ENCODE data around the gene ANKMY1. TPM values are rescaled to one million over a fixed set of nuclear protein-coding genes. Genes with fewer than 3 reads are reported as not detected.

The ANKMY1 gene
- total RNA-seq, 4 donors from 2014 or later = 7.0 to 12.0 (median 8.9) TPM

- H3K4me3 ChIP-seq = no peak overlapping the region
- H3K27ac ChIP-seq = no peak overlapping the region
- H3K36me3 ChIP-seq = peaks cover 0 to 57% of the 10 kb centered on the region in 2 donors
- H3K9me3 ChIP-seq = peaks cover 0 to 21% (median 0%) of the 10 kb centered on the region in 3 donors
- 92 to 95% methylated on average over 5 of the region's 5 CpGs for WGBS, 2 donors (ENCODE audit: low coverage in 1 of 2)
- H3K4me1 ChIP-seq = no peaks in the 10 kb centered on the region
- no peak for ATAC-seq
- H3K27me3 ChIP-seq = no peaks in the 10 kb centered on the region
- no peak for TF ChIP-seq EP300 (IDR thresholded peaks at IDR 0.05)
- TF ChIP-seq POLR2A (IDR thresholded peaks at IDR 0.05) = no peak
- no peak for TF ChIP-seq CTCF (IDR thresholded peaks at IDR 0.05)
- no peak for TF ChIP-seq POLR2AphosphoS5 (IDR thresholded peaks at IDR 0.05)
Observed at GRCh38 chr2:240531038-240531437, 26.8 kb downstream of the ANKMY1 start.

- no peak for TF ChIP-seq CTCF (IDR thresholded peaks at IDR 0.05)
- TF ChIP-seq POLR2A (IDR thresholded peaks at IDR 0.05) = no peak
- no peak for TF ChIP-seq EP300 (IDR thresholded peaks at IDR 0.05)
- no peak for TF ChIP-seq POLR2AphosphoS5 (IDR thresholded peaks at IDR 0.05)
- WGBS, 2 donors (ENCODE audit: low coverage in 1 of 2) = 88 to 100% methylated on average over 1 to 4 of the region's 7 CpGs
- H3K36me3 ChIP-seq = peaks cover 0 to 66% of the 10 kb centered on the region in 2 donors
- H3K9me3 ChIP-seq = peaks cover 0 to 21% (median 0%) of the 10 kb centered on the region in 3 donors
- H3K27me3 ChIP-seq = no peaks in the 10 kb centered on the region
- no peak overlapping the region for H3K4me3 ChIP-seq
- ATAC-seq = no peak
- H3K4me1 ChIP-seq = no peaks in the 10 kb centered on the region
- no peak overlapping the region for H3K27ac ChIP-seq
Observed at GRCh38 chr2:240530181-240530580, 27.6 kb downstream of the ANKMY1 start.

GRCh38 chr2:240529344-240529999, 28.3 kb downstream of the ANKMY1 start:
- TF ChIP-seq POLR2A (IDR thresholded peaks at IDR 0.05) = no peak
- no peak for TF ChIP-seq CTCF (IDR thresholded peaks at IDR 0.05)
- TF ChIP-seq POLR2AphosphoS5 (IDR thresholded peaks at IDR 0.05) = no peak
- TF ChIP-seq EP300 (IDR thresholded peaks at IDR 0.05) = no peak
- peaks cover 0 to 21% (median 0%) of the 10 kb centered on the region in 3 donors for H3K9me3 ChIP-seq
- H3K36me3 ChIP-seq = peaks cover 0 to 71% of the 10 kb centered on the region in 2 donors
- no peak for ATAC-seq
- no peak overlapping the region for H3K4me3 ChIP-seq
- WGBS, 2 donors (ENCODE audit: low coverage in 1 of 2) = 95 to 100% methylated on average over 1 to 4 of the region's 16 CpGs
- H3K27ac ChIP-seq = no peak overlapping the region
- H3K27me3 ChIP-seq = no peaks in the 10 kb centered on the region
- no peaks in the 10 kb centered on the region for H3K4me1 ChIP-seq

GRCh38 chr2:240528406-240529040, 29.3 kb downstream of the ANKMY1 start:
- Histone ChIP-seq H3K36me3 (peaks cover 0 to 73% of the 10 kb centered on the region in 2 donors), H3K27me3 (no peaks in the 10 kb centered on the region), H3K4me1 (no peaks in the 10 kb centered on the region), H3K9me3 (peaks cover 0 to 21% (median 0%) of the 10 kb centered on the region in 3 donors), H3K4me3 (no peak overlapping the region), H3K27ac (no peak overlapping the region)
- TF ChIP-seq POLR2AphosphoS5 (IDR thresholded peaks at IDR 0.05) (no peak), CTCF (IDR thresholded peaks at IDR 0.05) (no peak), POLR2A (IDR thresholded peaks at IDR 0.05) (no peak), EP300 (IDR thresholded peaks at IDR 0.05) (no peak)
- ATAC-seq = no peak
- 100% methylated on average over 1 of the region's 13 CpGs for WGBS, 2 donors (ENCODE audit: low coverage in 1 of 2)
